HL-60 (cell line): Measurements from ENCODE around the gene PRR14L.

Source experiments
- CTCF ChIP-seq: IDR thresholded peaks from one replicate; pipeline ENCODE4 v1.5.1; 2011; ENCODE audit warnings: low read length, control low read depth, inconsistent platforms; ENCODE audit not compliant: insufficient read depth
- POLR2AphosphoS5 ChIP-seq: IDR thresholded peaks from 2 replicates; pipeline ENCODE4 v1.6.1; 2012; ENCODE audit warnings: low read depth
- REST ChIP-seq: IDR thresholded peaks from 2 replicates; pipeline ENCODE4 v1.6.1; 2012; ENCODE audit warnings: low read depth; ENCODE audit not compliant: insufficient replicate concordance
- SPI1 ChIP-seq: IDR thresholded peaks from 2 replicates; pipeline ENCODE4 v1.6.1; 2012; ENCODE audit warnings: low read depth, mild to moderate bottlenecking, borderline replicate concordance

GRCh38 chr22:31680861-31681341 is 69.0 kb downstream of the PRR14L start:
- TF ChIP-seq CTCF (no peak), SPI1 (no peak), REST (no peak), POLR2AphosphoS5 (no peak)
